Measurements from ENCODE around the gene POLE2. TPM values are rescaled to one million over a fixed set of nuclear protein-coding genes. Genes with fewer than 3 reads are reported as not detected.
"Not testable (repeated sequence)": the region's sequence is repeated elsewhere in the genome, so short reads cannot be mapped to it uniquely, and the experiment has no call there.

The POLE2 gene
- total RNA-seq, 2 experiments from 2014 or later, result 1.2 to 1.4 TPM

DNA sequence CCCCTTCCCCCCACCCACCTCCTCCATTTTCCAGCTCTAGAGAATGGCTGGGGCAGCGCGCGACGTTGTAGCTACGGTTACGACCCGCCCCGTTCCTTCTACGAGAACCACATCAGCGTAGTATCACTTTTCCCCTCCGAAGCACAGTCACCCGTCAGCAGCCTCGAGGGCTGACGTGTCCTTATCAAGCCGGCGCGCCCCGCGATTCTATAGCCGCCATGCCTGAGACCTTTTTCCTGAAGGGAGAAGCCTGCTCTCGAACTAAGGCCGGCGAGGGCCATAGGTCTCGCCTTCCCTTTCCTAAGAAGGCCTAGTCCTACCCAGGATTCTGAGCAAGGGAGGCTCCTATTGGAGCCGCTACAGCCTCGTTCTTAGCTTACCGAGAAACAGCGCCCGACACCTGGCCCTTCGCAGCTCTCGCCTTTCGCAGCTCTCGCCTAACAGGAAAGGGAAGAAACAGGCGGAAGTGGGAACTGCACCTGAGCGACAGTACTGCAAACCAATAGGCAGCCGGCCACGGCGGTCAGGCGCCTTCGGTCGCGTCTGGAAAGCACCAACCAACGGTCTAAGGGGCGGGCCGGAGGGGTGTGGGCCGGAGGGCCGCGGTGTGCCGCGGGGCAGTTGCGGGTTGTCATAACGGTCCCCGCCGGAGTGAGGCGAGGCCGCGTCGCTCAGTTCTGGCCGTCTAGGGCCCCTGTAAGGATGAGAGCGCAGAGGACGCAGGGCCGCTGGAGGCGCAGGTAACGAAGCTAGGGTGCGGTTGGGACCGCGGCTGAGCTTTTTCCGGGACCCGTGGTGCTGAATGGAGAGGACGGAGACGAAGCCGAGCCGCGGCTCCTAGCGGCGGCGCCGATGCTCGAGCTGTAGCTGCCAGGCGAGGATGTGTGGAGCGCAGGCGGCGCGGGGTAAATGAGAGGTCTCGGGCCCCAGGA is 67.6 kb downstream of the POLE2 start, which contains the start of the genes MGAT2 and RPL36AL:
MGAT2 (plus strand) TSS at position 618 of the 932 bp plus-strand sequence. CDS start 470 bp downstream, outside the sequence.
RPL36AL (minus strand) TSS at position 445 of the 932 bp plus-strand sequence. CDS start 1,522 bp downstream, outside the sequence.
- ATAC-seq (ENCODE audit: poor library complexity), result peak; percentile 79
- H3K27me3 Mint-ChIP-seq, result no peaks in the 10 kb centered on the region
- H3K9me3 Mint-ChIP-seq, result no peaks in the 10 kb centered on the region
- peaks cover 24% of the 10 kb centered on the region for H3K36me3 ChIP-seq (ENCODE audit: insufficient read depth, low read length)
- H3K36me3 Mint-ChIP-seq (ENCODE audit: low read depth), result peaks cover 55% of the 10 kb centered on the region
- peak within 1 kb of the TSS; percentile 99 for H3K4me3 Mint-ChIP-seq
- peak within 1 kb of the TSS; percentile 95 for H3K4me3 ChIP-seq (ENCODE audit: low read length)
- ChIA-PET POLR2A (interaction anchor here (0.6 to 6.2 kb wide), 43 partner anchors 8 to 1211 kb away, joined by 3 to 350 read pairs (median 4); partner anchors contain the start of genes ARF6, CDKL1, DMAC2L and DNAAF2), CTCF (interaction anchor here (0.7 to 7.4 kb wide), 11 partner anchors 13 to 240 kb away, joined by 3 to 168 read pairs (median 5); partner anchors contain the start of genes DNAAF2, KLHDC2, LRR1 and POLE2)
- peaks cover 36% of the 10 kb centered on the region for H3K4me1 ChIP-seq (ENCODE audit: insufficient read depth, low read length)
- H3K27me3 ChIP-seq (ENCODE audit: control insufficient read depth in 1 of 2, insufficient read depth in 2 of 2, low read length in 2 of 2), result no peaks in the 10 kb centered on the region
- peaks cover 73% of the 10 kb centered on the region for H3K4me1 Mint-ChIP-seq (ENCODE audit: low read depth)
- H3K27ac Mint-ChIP-seq, result peak within 1 kb of the TSS; percentile 100
- DNase-seq, result peak; percentile 84 to 97 (median 91)
- intact Hi-C loops (cut with DNase I, micrococcal nuclease), result loop anchor here (1.0 to 5.0 kb wide), 8 partner anchors 14 to 692 kb away; partner anchors contain the start of genes LRR1 (in 2 of the 2), DMAC2L (in 1 of the 2), DNAAF2 (in 1 of the 2) and L2HGDH (in 1 of the 2)
- H3K9me3 ChIP-seq (ENCODE audit: control insufficient read depth in 1 of 2, insufficient read depth in 1 of 2, low read length in 2 of 2), result no peaks in the 10 kb centered on the region
- TF ChIP-seq, protein P1, sequence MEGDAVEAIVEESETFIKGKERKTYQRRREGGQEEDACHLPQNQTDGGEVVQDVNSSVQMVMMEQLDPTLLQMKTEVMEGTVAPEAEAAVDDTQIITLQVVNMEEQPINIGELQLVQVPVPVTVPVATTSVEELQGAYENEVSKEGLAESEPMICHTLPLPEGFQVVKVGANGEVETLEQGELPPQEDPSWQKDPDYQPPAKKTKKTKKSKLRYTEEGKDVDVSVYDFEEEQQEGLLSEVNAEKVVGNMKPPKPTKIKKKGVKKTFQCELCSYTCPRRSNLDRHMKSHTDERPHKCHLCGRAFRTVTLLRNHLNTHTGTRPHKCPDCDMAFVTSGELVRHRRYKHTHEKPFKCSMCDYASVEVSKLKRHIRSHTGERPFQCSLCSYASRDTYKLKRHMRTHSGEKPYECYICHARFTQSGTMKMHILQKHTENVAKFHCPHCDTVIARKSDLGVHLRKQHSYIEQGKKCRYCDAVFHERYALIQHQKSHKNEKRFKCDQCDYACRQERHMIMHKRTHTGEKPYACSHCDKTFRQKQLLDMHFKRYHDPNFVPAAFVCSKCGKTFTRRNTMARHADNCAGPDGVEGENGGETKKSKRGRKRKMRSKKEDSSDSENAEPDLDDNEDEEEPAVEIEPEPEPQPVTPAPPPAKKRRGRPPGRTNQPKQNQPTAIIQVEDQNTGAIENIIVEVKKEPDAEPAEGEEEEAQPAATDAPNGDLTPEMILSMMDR (IDR thresholded peaks at IDR 0.05), result peak; percentile 22
- H3K27ac ChIP-seq (ENCODE audit: low read depth in 1 of 2, low read length in 2 of 2), result peak within 1 kb of the TSS; percentile 98 to 99

DNA sequence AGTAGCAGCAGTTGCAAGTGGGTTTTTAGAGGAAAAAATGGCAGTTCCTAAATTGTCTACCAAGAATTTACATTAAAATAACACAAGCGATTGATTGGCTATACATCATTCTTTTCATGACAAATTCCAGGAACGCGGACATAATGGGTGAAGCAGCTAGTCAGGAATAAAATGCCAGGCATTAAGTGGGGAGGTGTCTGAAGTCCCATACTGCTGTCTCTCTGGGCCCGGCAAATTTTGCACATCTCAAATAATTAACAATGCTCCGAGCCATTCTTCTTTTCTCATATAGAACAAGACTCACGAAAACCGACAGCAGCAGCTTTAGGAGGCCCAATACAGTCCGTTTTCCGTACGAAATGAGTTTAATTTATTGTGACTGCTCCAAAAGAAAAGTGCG is 68.3 kb downstream of the POLE2 start:
- ATAC-seq (ENCODE audit: poor library complexity) (no peak), DNase-seq (no peak)
- H3K9me3 ChIP-seq (ENCODE audit: control insufficient read depth in 1 of 2, insufficient read depth in 1 of 2, low read length in 2 of 2), result no peaks in the 10 kb centered on the region
- no peaks in the 10 kb centered on the region for H3K9me3 Mint-ChIP-seq
- peaks cover 55% of the 10 kb centered on the region for H3K36me3 Mint-ChIP-seq (ENCODE audit: low read depth)
- H3K4me3 ChIP-seq (ENCODE audit: low read length), result peak overlapping the region; percentile 95
- POLR2A ChIA-PET, result interaction anchor here (0.6 to 6.2 kb wide), 37 partner anchors 9 to 1212 kb away, joined by 3 to 350 read pairs (median 4); partner anchors contain the start of genes ARF6, DMAC2L, DNAAF2 and KLHDC1
- peak overlapping the region; percentile 98 to 99 for H3K27ac ChIP-seq (ENCODE audit: low read depth in 1 of 2, low read length in 2 of 2)
- H3K36me3 ChIP-seq (ENCODE audit: insufficient read depth, low read length), result peaks cover 23% of the 10 kb centered on the region
- peak overlapping the region; percentile 100 for H3K27ac Mint-ChIP-seq
- TF ChIP-seq, protein P1 (IDR thresholded peaks at IDR 0.05), result no peak
- no peaks in the 10 kb centered on the region for H3K27me3 ChIP-seq (ENCODE audit: control insufficient read depth in 1 of 2, insufficient read depth in 2 of 2, low read length in 2 of 2)
- H3K4me3 Mint-ChIP-seq, result peak overlapping the region; percentile 99
- peaks cover 69% of the 10 kb centered on the region for H3K4me1 Mint-ChIP-seq (ENCODE audit: low read depth)
- peaks cover 36% of the 10 kb centered on the region for H3K4me1 ChIP-seq (ENCODE audit: insufficient read depth, low read length)
- CTCF ChIA-PET, result interaction anchor here (0.9 to 7.4 kb wide), 7 partner anchors 14 to 148 kb away, joined by 3 to 168 read pairs (median 13); partner anchors contain the start of genes DNAAF2, KLHDC2, LRR1 and POLE2
- intact Hi-C loops (cut with DNase I, micrococcal nuclease), result loop anchor here (1.0 to 5.0 kb wide), 9 partner anchors 15 to 693 kb away; partner anchors contain the start of genes LRR1 (in 2 of the 2), DMAC2L (in 1 of the 2), DNAAF2 (in 1 of the 2) and L2HGDH (in 1 of the 2)
- H3K27me3 Mint-ChIP-seq, result no peaks in the 10 kb centered on the region

DNA sequence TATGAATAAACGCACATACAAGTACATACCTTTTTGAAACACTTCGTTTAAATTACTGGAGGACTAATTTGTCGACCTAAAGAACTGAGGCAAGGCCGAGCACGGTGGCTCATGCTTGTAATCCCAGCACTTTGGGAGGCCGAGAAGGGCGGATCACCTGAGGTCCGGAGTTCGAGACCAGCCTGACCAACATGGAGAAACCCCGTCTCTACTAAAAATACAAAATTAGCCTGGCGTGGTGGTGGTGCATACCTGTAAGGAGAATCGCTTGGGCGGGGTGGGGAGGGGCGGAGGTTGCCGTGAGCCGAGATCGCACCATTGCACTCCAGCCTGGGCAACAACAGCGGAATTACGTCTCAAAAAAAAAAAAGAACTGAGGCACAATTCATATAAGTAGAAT is 68.7 kb downstream of the POLE2 start:
- Histone ChIP-seq H3K4me3 (ENCODE audit: low read length) (peak overlapping the region; percentile 95), H3K27ac (ENCODE audit: low read depth in 1 of 2, low read length in 2 of 2) (peak overlapping the region in 1 of 2 donors; percentile 99), H3K4me1 (ENCODE audit: insufficient read depth, low read length) (peaks cover 35% of the 10 kb centered on the region), H3K36me3 (ENCODE audit: insufficient read depth, low read length) (peaks cover 21% of the 10 kb centered on the region)
- H3K4me1 Mint-ChIP-seq (ENCODE audit: low read depth), result peaks cover 66% of the 10 kb centered on the region
- not testable (repeated sequence) for ATAC-seq (ENCODE audit: poor library complexity); DNase-seq; H3K9me3 Mint-ChIP-seq; H3K27me3 ChIP-seq (ENCODE audit: control insufficient read depth in 1 of 2, insufficient read depth in 2 of 2, low read length in 2 of 2); H3K9me3 ChIP-seq (ENCODE audit: control insufficient read depth in 1 of 2, insufficient read depth in 1 of 2, low read length in 2 of 2); H3K27me3 Mint-ChIP-seq
- peak overlapping the region; percentile 100 for H3K27ac Mint-ChIP-seq
- ChIA-PET POLR2A (interaction anchor here (1.3 to 6.2 kb wide), 9 partner anchors 9 to 243 kb away, joined by 4 to 350 read pairs (median 45); partner anchors contain the start of genes DNAAF2, KLHDC2, LRR1 and NEMF), CTCF (interaction anchor here (1.1 to 7.4 kb wide), 5 partner anchors 14 to 149 kb away, joined by 3 to 168 read pairs (median 13); partner anchors contain the start of genes DNAAF2, KLHDC2, POLE2 and RPS29)
- intact Hi-C loops (cut with DNase I, micrococcal nuclease), result loop anchor here in 1 of 2 experiments (2.0 kb wide), 1 partner anchor 34 kb away; no protein-coding TSS in a partner anchor
- H3K36me3 Mint-ChIP-seq (ENCODE audit: low read depth), result peaks cover 57% of the 10 kb centered on the region
- H3K4me3 Mint-ChIP-seq, result peak overlapping the region; percentile 99

All from CD4-positive, alpha-beta T cell (primary cell).